ENCODE results near the gene EPHA7.

- no peak for TF ChIP-seq POLR2AphosphoS5 (IDR thresholded peaks at IDR 0.05; ENCODE audit: low read depth)
- no peak for TF ChIP-seq REST (IDR thresholded peaks at IDR 0.05; ENCODE audit: insufficient replicate concordance, low read depth)
- no peak for TF ChIP-seq CTCF (IDR thresholded peaks at IDR 0.05; ENCODE audit: insufficient read depth, low read length)
- TF ChIP-seq SPI1 (IDR thresholded peaks at IDR 0.05; ENCODE audit: borderline replicate concordance, low read depth): no peak
- TF ChIP-seq GABPA (IDR thresholded peaks at IDR 0.05; ENCODE audit: low read depth): no peak
Observed at GRCh38 chr6:93398723-93399122, 20.6 kb downstream of the EPHA7 start.

Measured in HL-60 (cell line).